Lower leg skin (tissue), 4 donors: ENCODE results near the gene CAMP. TPM values are rescaled to one million over a fixed set of nuclear protein-coding genes. Genes with fewer than 3 reads are reported as not detected.

ENCODE experiments used
- DNase-seq, 2 donors: peaks; one replicate each; pipeline ENCODE4 v3.0.0-alpha.2; 2019; ENCODE audit warnings: low spot score in 2 of 2
- H3K4me3 ChIP-seq: fragments of 200-600 bp; sonication (generic); 2 replicates; pipeline ENCODE4 v1.5.1; 2017; ENCODE audit warnings: mild to moderate bottlenecking, low read depth; ENCODE audit not compliant: poor library complexity, severe bottlenecking
- CTCF ChIP-seq, 3 donors: fragments of 450-650 bp; IDR thresholded peaks; one replicate each; pipeline ENCODE4 v1.5.1; 2016; ENCODE audit warnings: antibody characterized with exemption in 3 of 3, mild to moderate bottlenecking in 3 of 3, moderate library complexity in 2 of 3
- POLR2A ChIP-seq, 2 donors: fragments of 450-650 bp; IDR thresholded peaks; one replicate each; pipeline ENCODE4 v1.6.1; 2016 to 2017; ENCODE audit warnings: antibody characterized with exemption in 2 of 2, mild to moderate bottlenecking in 1 of 2, moderate library complexity in 1 of 2
- WGBS, 2 donors: methylation state at CpG; one replicate each; pipeline ENCODE4 v1.1.5; 2018; 5-methylcytosine and 5-hydroxymethylcytosine counted together
- intact Hi-C: fragments of 100-400 bp; cut with DNase I; formaldehyde crosslinking; loops from one replicate; pipeline ENCODE4 v1.15.0; 2023; ENCODE audit warnings: low total_unique reads
- microRNA counts, 2 donors: library from miRNA; unstranded; fragments of <30 nt; microRNA quantifications; one replicate each; lab custom pipeline; 2016
- microRNA-seq, 2 donors: library from miRNA; unstranded; fragments of <30 nt; microRNA quantifications; one replicate each; pipeline ENCODE4, GENCODE V29; 2016; ENCODE audit warnings: borderline replicate concordance in 2 of 2, borderline number of aligned reads in 1 of 2
- total RNA-seq, 4 donors: library from RNA; depleted of rRNA; stranded (reverse); fragments of >200 nt; gene quantifications; one replicate each; pipeline ENCODE4 v1.1.0, GENCODE V29; 2016

The CAMP gene
- total RNA-seq, 4 donors from 2014 or later: 1.1 TPM; not detected in 3

- WGBS, 2 donors: 8 to 10% methylated on average over 9 of the region's 9 CpGs
- DNase-seq: peak; percentile 42 to 85
- intact Hi-C loops: loop anchor here (2.0 to 10.0 kb wide), 2 partner anchors 161 to 281 kb away; partner anchors contain the start of gene PFKFB4
- TF ChIP-seq POLR2A (IDR thresholded peaks at IDR 0.05) (no peak), CTCF (IDR thresholded peaks at IDR 0.05) (peak in 1 of 3 donors; percentile 78)
- H3K4me3 ChIP-seq: no peak overlapping the region
Measured at GRCh38 chr3:48273594-48274211, 50.4 kb downstream of the CAMP start.

GRCh38 chr3:48274452-48274851 is 51.2 kb downstream of the CAMP start:
- no peak overlapping the region for H3K4me3 ChIP-seq
- TF ChIP-seq CTCF (IDR thresholded peaks at IDR 0.05) (no peak), POLR2A (IDR thresholded peaks at IDR 0.05) (no peak)
- peak in 1 of 2 donors; percentile 68 for DNase-seq
- WGBS, 2 donors: 87 to 90% methylated on average over 10 of the region's 10 CpGs
- intact Hi-C loops: loop anchor here (10.0 kb wide), 1 partner anchor 280 kb away; the partner anchor contains the start of gene PFKFB4

MicroRNA genes within 50 kb of the gene (microRNA counts, 767-probe panel; counts per million panel counts)
- 0 to 358 counts per million in 2 donors for microRNA hsa-miR-4443 (lab: Ali Mortazavi, UCI)

Small RNA genes lying within 50 kb of the gene (microRNA-seq; reads per million reads assigned to microRNA genes)
- 5.4 to 15.3 reads per million in 2 donors for gene MIR4443

Other genes starting within 250 kb of the CAMP start
- 100 to 1,000 TPM; 102 to 161 (median 126) TPM for gene MAP4, start 207.1 kb upstream of the CAMP start, total RNA-seq
- 1 to 10 TPM in 1 of 4 donors, under 1 TPM in 3; 0.45 to 1.0 (median 0.77) TPM for gene CDC25A, start 35.1 kb upstream of the CAMP start, total RNA-seq
- 1 to 10 TPM; 4.8 to 9.4 (median 9.0) TPM for gene ZNF589, start 17.6 kb downstream of the CAMP start, total RNA-seq
- gene NME6, start 77.9 kb downstream of the CAMP start, total RNA-seq: 10 to 100 TPM; 23.4 to 44.8 (median 32.9) TPM
- not detected for gene SPINK8, start 110.2 kb downstream of the CAMP start, total RNA-seq
- gene FBXW12, start 148.7 kb downstream of the CAMP start, total RNA-seq: not detected
- gene PLXNB1, start 206.6 kb downstream of the CAMP start, total RNA-seq: 100 to 1,000 TPM; 111 to 227 (median 145) TPM
- gene CCDC51, start 216.6 kb downstream of the CAMP start, total RNA-seq: 10 to 100 TPM in 3 of 4 donors, 1 to 10 TPM in 1; 6.7 to 17.1 (median 11.6) TPM
- 100 to 1,000 TPM; 173 to 271 (median 250) TPM for gene TMA7, start 216.8 kb downstream of the CAMP start, total RNA-seq
- 10 to 100 TPM in 2 of 4 donors, 1 to 10 TPM in 2; 5.6 to 14.1 (median 9.3) TPM for gene ATRIP, start 223.2 kb downstream of the CAMP start, total RNA-seq